DND-41 (cell line): Measurements from ENCODE around the gene PTPRK.

ENCODE experiments used
- ATAC-seq: fragments of 200-7000 bp; cut with Tn5 transposase; 3 replicates; pipeline ENCODE4 v1.9.1; 2021; ENCODE audit warnings: low read depth; ENCODE audit not compliant: insufficient read depth
- DNase-seq: peaks from one replicate; pipeline ENCODE4 v3.0.0-alpha.2; 2020
- H2AFZ ChIP-seq: 2 replicates; pipeline ENCODE4 v1.6.0; 2012; ENCODE audit warnings: low read depth, low read length
- H3K27ac ChIP-seq: 2 replicates; pipeline ENCODE4 v1.5.1; 2012; ENCODE audit warnings: low read length, inconsistent platforms
- H3K27me3 ChIP-seq: fragments of 200-600 bp; sonication (generic); 2 replicates; pipeline ENCODE4 v1.6.0; 2012; ENCODE audit warnings: low read length, mild to moderate bottlenecking, inconsistent platforms; ENCODE audit not compliant: insufficient read depth, poor library complexity
- H3K36me3 ChIP-seq: 2 replicates; pipeline ENCODE4 v1.5.1; 2012; ENCODE audit warnings: low read length, inconsistent platforms; ENCODE audit not compliant: insufficient read depth
- H3K4me1 ChIP-seq: 2 replicates; pipeline ENCODE4 v1.5.1; 2012; ENCODE audit warnings: mild to moderate bottlenecking, low read length; ENCODE audit not compliant: insufficient read depth
- H3K4me2 ChIP-seq: 2 replicates; pipeline ENCODE4 v1.6.0; 2012; ENCODE audit warnings: mild to moderate bottlenecking, moderate library complexity, low read length, inconsistent platforms; ENCODE audit not compliant: insufficient read depth
- H3K4me3 ChIP-seq, 2 experiments: fragments of 200-600 bp in 1 of 2; shearing (Covaris generic) in 1 of 2; 2 replicates each; pipeline ENCODE4 v1.5.1; 2012 to 2016; ENCODE audit warnings: inconsistent platforms in 2 of 2, low read length in 2 of 2, mild to moderate bottlenecking in 2 of 2, low read depth in 1 of 2, moderate library complexity in 1 of 2
- H3K79me2 ChIP-seq: 2 replicates; pipeline ENCODE4 v1.6.0; 2012; ENCODE audit warnings: low read length, inconsistent platforms; ENCODE audit not compliant: insufficient read depth
- H3K9ac ChIP-seq: 2 replicates; pipeline ENCODE4 v1.6.0; 2012; ENCODE audit warnings: low read depth, mild to moderate bottlenecking, inconsistent platforms, low read length, moderate library complexity
- H3K9me3 ChIP-seq: 2 replicates; pipeline ENCODE4 v1.5.1; 2012; ENCODE audit warnings: low read length, moderate library complexity, mild to moderate bottlenecking, inconsistent platforms; ENCODE audit not compliant: insufficient read depth, severe bottlenecking
- H4K20me1 ChIP-seq: 2 replicates; pipeline ENCODE4 v1.6.0; 2012; ENCODE audit warnings: low read length; ENCODE audit not compliant: insufficient read depth
- EZH2 ChIP-seq: IDR thresholded peaks from 3 replicates; pipeline ENCODE4 v1.6.1; 2012; ENCODE audit warnings: borderline replicate concordance, low read depth, mild to moderate bottlenecking, moderate library complexity, low read length, inconsistent platforms; ENCODE audit not compliant: severe bottlenecking
- TF ChIP-seq, protein P1 (sequence below): IDR thresholded peaks from 2 replicates; pipeline ENCODE4 v1.5.1; 2012; ENCODE audit warnings: borderline replicate concordance, low read length, moderate library complexity, mild to moderate bottlenecking; ENCODE audit not compliant: poor library complexity, severe bottlenecking; ENCODE audit errors: extremely low read depth

Gene PTPRK

DNA sequence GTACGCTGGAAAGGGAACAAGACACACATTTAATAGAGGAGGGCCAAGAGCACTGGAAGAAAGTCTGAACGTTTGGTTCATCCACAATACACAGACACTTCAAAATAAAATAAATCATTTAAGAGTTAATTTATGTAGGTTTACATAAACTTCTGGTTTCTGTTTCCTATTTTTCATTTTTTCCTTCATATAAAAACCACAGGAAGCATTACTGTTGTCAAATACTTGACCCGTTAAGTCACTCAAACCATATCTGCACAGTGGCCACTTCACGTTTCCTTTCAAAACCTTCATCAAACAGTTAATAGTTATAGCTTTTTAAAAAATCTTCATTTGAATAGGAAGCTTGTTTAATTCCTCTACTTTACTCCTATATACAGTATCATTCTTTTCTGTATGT, 361.9 kb downstream of the PTPRK start:
- Histone ChIP-seq H3K4me3 (no peak overlapping the region), H3K4me2 (no peak overlapping the region), H3K36me3 (no peaks in the 10 kb centered on the region), H4K20me1 (no peaks in the 10 kb centered on the region), H3K79me2 (no peaks in the 10 kb centered on the region), H3K9me3 (no peaks in the 10 kb centered on the region), H3K27me3 (no peaks in the 10 kb centered on the region), H2AFZ (no peak overlapping the region), H3K4me1 (no peaks in the 10 kb centered on the region), H3K9ac (no peak overlapping the region), H3K27ac (no peak overlapping the region)
- TF ChIP-seq, protein P1, sequence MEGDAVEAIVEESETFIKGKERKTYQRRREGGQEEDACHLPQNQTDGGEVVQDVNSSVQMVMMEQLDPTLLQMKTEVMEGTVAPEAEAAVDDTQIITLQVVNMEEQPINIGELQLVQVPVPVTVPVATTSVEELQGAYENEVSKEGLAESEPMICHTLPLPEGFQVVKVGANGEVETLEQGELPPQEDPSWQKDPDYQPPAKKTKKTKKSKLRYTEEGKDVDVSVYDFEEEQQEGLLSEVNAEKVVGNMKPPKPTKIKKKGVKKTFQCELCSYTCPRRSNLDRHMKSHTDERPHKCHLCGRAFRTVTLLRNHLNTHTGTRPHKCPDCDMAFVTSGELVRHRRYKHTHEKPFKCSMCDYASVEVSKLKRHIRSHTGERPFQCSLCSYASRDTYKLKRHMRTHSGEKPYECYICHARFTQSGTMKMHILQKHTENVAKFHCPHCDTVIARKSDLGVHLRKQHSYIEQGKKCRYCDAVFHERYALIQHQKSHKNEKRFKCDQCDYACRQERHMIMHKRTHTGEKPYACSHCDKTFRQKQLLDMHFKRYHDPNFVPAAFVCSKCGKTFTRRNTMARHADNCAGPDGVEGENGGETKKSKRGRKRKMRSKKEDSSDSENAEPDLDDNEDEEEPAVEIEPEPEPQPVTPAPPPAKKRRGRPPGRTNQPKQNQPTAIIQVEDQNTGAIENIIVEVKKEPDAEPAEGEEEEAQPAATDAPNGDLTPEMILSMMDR: no peak
- no peak for TF ChIP-seq EZH2
- DNase-seq (no peak), ATAC-seq (no peak)

DNA sequence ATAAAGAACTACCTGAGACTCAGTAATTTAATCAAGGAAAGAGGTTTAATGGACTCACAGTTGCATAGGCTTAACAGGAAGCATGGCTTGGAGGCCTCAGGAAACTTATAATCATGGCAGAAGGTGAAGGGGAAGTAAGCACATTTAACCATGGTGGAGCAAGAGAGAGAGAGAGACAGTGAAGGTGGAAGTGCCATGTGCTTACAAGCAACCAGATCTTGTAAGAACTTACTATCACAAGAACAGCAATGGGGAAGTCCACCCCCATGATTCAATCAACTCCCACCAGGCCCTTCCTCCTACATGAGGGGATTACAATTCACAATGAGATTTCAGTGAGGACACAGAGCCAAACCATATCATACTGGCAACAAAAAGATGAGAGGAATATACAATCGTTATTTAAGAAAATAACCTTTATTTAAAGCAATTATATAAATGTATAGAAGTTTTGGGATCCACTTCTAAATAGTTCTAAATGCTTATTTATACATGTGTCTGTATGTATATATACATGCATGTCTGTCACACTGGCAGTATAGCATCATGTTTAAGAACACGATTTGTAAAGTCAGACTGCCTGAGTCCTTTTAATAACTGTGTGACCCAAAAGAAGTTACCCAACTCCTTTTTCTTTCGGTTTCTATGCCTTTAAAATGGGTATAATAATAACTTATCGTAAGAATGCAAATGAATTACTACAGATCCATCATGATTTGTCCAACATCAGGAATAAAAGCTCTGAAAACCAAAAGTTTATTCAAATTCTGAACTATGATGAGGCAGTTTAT, 363.9 kb downstream of the PTPRK start:
- Histone ChIP-seq H3K27me3 (no peaks in the 10 kb centered on the region), H3K9me3 (no peaks in the 10 kb centered on the region), H3K4me2 (no peak overlapping the region), H3K36me3 (no peaks in the 10 kb centered on the region), H4K20me1 (no peaks in the 10 kb centered on the region), H3K9ac (no peak overlapping the region), H3K4me1 (no peaks in the 10 kb centered on the region), H3K27ac (no peak overlapping the region), H3K79me2 (no peaks in the 10 kb centered on the region), H2AFZ (no peak overlapping the region), H3K4me3 (no peak overlapping the region)
- no peak for DNase-seq
- TF ChIP-seq, protein P1: no peak
- TF ChIP-seq EZH2: no peak
- no peak for ATAC-seq

DNA sequence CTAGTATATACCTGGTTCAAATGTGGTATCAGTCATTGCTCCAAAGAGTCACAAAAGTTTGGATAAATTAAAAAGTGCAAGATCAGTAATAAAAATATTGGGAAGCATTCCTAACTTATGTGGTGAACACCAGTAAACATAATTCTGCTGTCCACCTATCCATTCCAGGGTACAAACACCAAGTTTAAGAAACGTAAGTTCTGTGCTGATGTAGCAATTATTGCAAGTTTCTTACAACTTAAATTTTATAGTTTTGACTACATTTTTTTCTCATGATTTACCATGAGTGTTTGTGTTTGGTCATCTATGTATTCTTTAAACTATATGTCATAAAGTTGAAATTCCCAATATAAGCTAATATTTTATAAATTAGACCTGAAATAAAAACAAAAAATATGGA, 364.6 kb downstream of the PTPRK start:
- ATAC-seq: no peak
- Histone ChIP-seq H3K4me2 (no peak overlapping the region), H4K20me1 (no peaks in the 10 kb centered on the region), H3K36me3 (no peaks in the 10 kb centered on the region), H3K27me3 (no peaks in the 10 kb centered on the region), H3K9ac (no peak overlapping the region), H3K4me3 (no peak overlapping the region), H3K27ac (no peak overlapping the region), H2AFZ (no peak overlapping the region), H3K9me3 (no peaks in the 10 kb centered on the region), H3K4me1 (no peaks in the 10 kb centered on the region), H3K79me2 (no peaks in the 10 kb centered on the region)
- no peak for DNase-seq
- TF ChIP-seq, protein P1: no peak
- no peak for TF ChIP-seq EZH2

DNA sequence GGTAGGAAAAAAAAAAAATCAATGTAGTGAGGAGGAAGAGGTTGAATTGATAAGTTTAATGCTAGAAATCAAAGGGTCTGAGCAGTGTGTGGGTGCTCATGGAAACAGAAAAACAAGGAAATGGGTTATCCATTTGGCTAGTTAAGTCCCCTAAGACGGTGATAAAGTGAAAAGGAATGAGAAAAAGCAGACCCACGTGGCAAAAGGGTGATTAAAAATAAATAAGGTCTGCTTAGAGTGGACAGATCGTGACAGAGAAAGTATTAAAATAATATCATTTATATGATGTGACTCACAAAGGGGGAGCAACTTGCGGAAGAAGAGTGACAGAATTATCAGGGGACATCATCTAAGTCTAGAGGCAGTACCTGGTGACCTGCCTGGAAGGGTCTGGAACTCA, 367.8 kb downstream of the PTPRK start:
- TF ChIP-seq, protein P1: no peak
- no peak for TF ChIP-seq EZH2
- Histone ChIP-seq H3K9me3 (no peaks in the 10 kb centered on the region), H3K4me2 (no peak overlapping the region), H2AFZ (no peak overlapping the region), H3K79me2 (no peaks in the 10 kb centered on the region), H3K4me1 (no peaks in the 10 kb centered on the region), H3K4me3 (no peak overlapping the region), H3K36me3 (no peaks in the 10 kb centered on the region), H3K9ac (no peak overlapping the region), H3K27ac (no peak overlapping the region), H3K27me3 (no peaks in the 10 kb centered on the region), H4K20me1 (no peaks in the 10 kb centered on the region)
- no peak for ATAC-seq
- DNase-seq: no peak
